Dedifferentiated amniotic fluid mesenchymal stem cell (primary cell): Measurements from ENCODE around the gene LGR5.
"Not testable (repeated sequence)": the region's sequence is repeated elsewhere in the genome, so short reads cannot be mapped to it uniquely, and the experiment has no call there.

Source experiments
- DNase-seq: peaks from one replicate; pipeline ENCODE4 v3.0.0-alpha.2; 2016; ENCODE audit errors: extremely low spot score

LGR5 gene

GRCh38 chr12:71474791-71475190 lies 35.2 kb downstream of the LGR5 start:
- no peak for DNase-seq

- no peak for DNase-seq
Measured at GRCh38 chr12:71475280-71475679, 35.7 kb downstream of the LGR5 start.

GRCh38 chr12:71476513-71476912 lies 36.9 kb downstream of the LGR5 start:
- peak; percentile 79 for DNase-seq

GRCh38 chr12:71477609-71478008 lies 38.0 kb downstream of the LGR5 start:
- DNase-seq = no peak

GRCh38 chr12:71478270-71478669 lies 38.7 kb downstream of the LGR5 start:
- no peak for DNase-seq

- DNase-seq = no peak
Measured at GRCh38 chr12:71484272-71484905, 44.8 kb downstream of the LGR5 start.

- DNase-seq = not testable (repeated sequence)
Measured at GRCh38 chr12:71490844-71491243, 51.2 kb downstream of the LGR5 start.

GRCh38 chr12:71492604-71493003 lies 53.0 kb downstream of the LGR5 start:
- no peak for DNase-seq

- no peak for DNase-seq
Measured at GRCh38 chr12:71499834-71500233, 60.2 kb downstream of the LGR5 start.

GRCh38 chr12:71503579-71504391 lies 64.2 kb downstream of the LGR5 start:
- no peak for DNase-seq

GRCh38 chr12:71504476-71504875 lies 64.9 kb downstream of the LGR5 start:
- no peak for DNase-seq

GRCh38 chr12:71509705-71510104 lies 70.1 kb downstream of the LGR5 start:
- DNase-seq = no peak

- no peak for DNase-seq
Measured at GRCh38 chr12:71517145-71517846, 77.7 kb downstream of the LGR5 start.

- DNase-seq = no peak
Measured at GRCh38 chr12:71521125-71521524, 81.5 kb downstream of the LGR5 start.

- DNase-seq = no peak
Measured at GRCh38 chr12:71524626-71525025, 85.0 kb downstream of the LGR5 start.

- DNase-seq = no peak
Measured at GRCh38 chr12:71533703-71534102, 94.1 kb downstream of the LGR5 start.

- DNase-seq = no peak
Measured at GRCh38 chr12:71536279-71536938, 96.8 kb downstream of the LGR5 start.

- DNase-seq = no peak
Measured at GRCh38 chr12:71536939-71537622, 97.5 kb downstream of the LGR5 start.

- no peak for DNase-seq
Measured at GRCh38 chr12:71538807-71539206, 99.2 kb downstream of the LGR5 start.

GRCh38 chr12:71541583-71541982 lies 102.0 kb downstream of the LGR5 start:
- DNase-seq = no peak

GRCh38 chr12:71546322-71546861 lies 106.8 kb downstream of the LGR5 start:
- DNase-seq = no peak
